ENCODE results near the gene SAMD4B.
A peak's percentile ranks its signal among the peaks of the same experiment; 100 is the strongest.
"Not testable (repeated sequence)": the region's sequence is repeated elsewhere in the genome, so short reads cannot be mapped to it uniquely, and the experiment has no call there.

Gene SAMD4B

DNA sequence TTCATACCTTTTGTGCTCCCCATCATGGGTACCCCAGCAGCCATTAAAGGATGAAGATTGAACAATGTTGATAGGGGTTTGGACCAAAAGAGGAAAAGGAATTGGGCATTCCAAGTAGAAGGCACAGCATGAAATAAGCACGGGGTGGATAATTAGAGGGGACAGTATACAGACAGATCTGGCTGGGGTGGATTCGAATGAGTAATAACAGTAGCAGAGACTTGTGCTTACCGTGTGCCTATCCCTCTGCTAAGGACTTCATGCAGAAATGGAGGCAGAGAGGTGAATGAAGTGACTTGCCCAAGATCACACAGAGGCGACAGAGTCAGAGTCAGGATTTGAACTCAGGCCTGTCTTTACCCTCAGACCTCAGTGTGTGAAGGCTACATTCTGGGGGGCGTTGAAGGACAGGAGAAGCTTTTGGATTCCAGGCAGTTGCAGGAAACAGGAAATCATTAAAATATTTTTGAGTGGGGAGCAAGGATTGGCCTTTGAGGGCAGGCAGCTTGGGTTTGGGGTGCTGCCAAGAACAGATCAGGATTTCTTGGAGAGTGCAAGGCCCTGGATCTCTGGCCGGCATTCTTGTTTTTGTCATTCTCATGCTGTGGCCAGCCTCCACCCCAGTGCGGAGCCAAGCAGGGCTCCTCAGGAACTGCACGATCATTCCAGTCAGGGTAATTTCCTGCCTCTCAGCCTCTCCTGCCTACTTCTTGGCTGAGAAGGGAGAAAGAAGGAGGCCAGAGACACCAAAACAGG lies 30.0 kb downstream of the SAMD4B start:
- DNase-seq: no peak

- DNase-seq: no peak
Observed at GRCh38 chr19:39372941-39373340, 30.7 kb downstream of the SAMD4B start.

GRCh38 chr19:39375929-39376328 lies 33.7 kb downstream of the SAMD4B start:
- no peak for DNase-seq

- no peak for DNase-seq
Observed at GRCh38 chr19:39377373-39378362, 35.4 kb downstream of the SAMD4B start.

GRCh38 chr19:39379366-39379765 lies 37.1 kb downstream of the SAMD4B start:
- not testable (repeated sequence) for DNase-seq

DNA sequence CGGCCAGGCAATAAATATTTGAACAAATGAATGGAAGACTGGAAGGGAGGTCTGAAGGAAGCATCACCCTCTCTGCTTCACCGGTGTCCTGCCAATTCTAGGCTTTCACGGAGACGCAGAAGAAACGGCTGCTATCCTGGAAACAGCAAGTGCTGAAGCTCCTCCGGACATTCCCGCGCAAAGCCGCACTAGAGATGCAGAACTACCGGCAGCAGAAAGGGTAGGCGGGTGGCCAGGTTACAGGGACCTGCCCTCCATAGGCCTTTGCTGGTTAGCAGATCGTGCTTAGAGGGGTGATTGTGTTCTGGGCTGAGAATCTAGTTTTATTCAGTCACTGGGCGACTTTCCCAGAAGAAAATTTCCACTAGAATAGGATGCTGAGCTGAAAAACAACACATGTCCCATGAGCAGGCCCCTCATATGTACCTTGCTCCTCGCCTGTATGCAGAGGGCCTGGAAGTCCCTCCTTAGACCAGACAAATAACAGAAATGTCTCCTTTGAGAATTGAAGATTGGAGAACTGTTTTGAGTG lies 37.7 kb downstream of the SAMD4B start:
- no peak for DNase-seq

- DNase-seq: no peak
Observed at GRCh38 chr19:39380521-39381502, 38.6 kb downstream of the SAMD4B start.

DNA sequence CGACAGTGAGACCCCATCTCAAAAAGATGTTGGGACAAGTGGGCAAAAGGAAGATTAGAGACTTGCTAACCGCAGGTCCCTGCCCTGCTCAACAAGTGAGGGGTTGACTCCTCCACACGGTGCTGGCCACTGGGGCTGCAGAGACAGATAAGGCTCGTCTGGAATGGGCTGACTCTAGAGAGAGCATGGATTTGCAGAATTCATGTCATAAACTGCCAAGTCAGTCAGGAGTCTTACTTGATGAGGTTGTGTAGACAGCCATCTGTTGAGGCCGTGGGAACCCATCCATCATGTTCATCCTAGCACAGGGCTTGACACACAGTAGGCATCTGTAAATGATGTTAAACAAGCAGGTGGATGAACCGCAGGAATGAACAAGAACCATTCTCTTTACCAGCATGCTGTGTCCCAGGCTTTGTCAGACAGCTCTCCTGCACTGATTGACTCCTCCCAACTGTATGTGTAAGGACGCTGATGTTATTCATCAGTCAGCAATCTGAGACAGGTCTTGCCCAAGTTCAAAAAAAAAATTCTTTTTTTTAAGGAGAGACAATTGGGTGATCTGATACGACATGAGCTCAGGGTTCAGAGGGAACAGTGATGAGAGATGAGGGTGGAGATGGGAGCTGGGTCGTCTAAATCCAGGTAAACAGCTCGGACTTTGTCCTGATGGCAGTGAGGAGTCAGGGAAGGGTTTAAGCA lies 39.8 kb downstream of the SAMD4B start:
- DNase-seq: no peak

DNA sequence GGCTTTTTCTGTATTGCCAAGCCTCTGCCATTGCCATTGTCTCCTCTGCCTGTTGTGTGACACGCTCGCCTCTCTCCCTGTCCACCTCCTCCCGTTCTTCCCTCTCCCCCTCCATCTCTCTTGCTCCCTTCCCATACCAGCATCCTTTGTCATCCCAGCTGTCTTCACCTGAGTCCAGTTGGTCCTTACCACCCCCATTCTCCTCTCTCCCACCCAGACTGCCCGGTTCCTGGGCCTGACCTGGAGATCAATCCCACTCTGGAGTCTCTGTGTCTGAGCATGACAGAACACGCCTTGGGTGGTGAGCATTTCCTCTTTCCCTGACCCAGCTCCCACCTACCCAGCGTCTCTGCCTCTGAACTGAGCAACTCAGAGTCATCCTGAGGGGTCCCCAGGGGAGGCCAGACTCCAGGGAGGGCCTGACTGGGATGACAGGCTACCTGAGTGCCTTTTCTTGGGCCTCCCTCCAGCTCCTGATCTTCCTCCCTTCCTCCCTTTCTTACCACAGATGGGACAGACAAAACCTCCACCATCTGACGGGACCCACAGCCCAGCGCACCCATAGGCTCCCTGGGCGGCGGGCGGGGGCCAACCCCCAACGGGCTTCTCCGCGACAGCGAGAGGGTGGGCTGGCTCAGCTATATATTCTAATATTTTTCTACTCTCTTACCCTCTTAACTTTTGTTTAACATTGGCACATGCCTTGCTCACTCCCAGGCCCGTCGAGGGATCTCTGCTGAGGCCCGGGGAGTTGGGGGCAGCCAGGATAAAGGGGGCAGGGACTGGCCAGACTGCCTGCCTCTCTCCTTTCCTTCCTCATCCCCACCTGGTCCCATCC lies 41.0 kb downstream of the SAMD4B start:
- DNase-seq: no peak

DNA sequence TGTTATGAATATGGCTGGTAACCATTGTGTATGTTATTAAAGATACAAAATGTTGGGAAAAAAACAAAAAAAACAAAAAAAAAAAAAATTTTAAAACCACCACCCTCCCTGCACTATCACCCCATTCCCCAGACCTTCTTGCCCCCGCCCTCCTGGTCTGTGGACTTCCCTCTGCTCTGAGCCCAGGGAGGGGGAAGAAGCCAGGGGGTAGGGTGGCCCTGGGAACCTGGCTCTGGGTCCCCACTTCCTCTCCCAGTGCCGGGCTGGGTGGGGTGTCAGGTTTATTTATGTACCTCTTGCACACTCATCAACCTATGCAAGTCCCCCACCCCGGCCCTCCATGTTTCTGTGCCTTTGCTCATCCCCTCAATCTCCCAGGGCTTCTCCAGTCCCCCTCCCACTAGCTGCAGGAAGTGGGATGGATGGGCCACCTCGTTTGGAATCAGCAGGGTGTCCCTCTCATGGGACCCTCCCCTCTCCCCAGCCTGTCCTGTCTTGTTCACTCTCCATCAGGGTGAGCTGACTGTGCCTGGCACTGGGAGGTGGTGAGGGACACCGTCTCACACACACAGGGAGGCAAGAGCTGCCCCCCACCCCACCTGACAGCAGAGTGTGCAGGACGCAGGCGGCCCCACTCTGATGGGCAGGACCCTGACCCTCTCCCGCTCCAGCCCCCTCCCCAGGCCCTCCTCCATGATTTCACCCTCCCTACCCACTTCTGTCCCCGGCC lies 42.8 kb downstream of the SAMD4B start:
- DNase-seq: no peak

DNA sequence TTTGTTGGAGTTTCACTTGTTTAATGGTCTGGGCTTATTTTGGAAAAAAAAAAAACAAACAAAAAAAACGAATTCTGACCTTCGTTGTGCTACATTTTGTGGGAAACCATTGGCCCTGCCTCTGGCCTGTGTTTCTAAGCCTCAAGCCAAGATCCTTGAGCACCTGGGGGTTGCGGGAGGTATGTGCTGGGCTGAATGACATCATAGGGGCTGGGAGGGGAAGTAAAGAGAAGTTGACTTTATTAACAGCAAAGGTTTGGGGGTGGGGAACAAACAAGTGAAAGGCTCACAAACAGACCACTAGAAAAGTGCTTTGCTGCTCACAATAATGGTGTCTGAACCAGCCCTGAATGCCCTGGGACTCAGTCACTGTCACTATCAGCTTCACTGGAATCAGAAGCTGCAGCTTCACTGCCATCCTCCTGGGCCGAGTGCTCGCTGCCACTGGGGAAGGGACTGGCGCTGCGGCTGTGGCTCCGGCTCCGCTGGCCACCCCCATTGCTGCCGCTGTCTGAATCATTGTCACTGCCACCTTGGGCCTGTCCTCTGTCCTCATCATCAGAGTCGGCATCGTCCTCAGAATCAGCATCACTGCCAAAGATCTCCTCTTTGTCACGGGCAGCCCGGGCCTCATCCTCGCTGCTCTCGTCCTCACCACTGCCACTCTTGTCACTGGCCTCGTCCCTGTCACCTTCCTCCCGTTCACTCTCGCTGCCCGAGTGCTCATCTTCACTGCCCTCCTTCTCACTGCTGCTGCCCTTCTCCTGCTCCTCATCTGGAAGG lies 43.6 kb downstream of the SAMD4B start:
- no peak for DNase-seq

DNA sequence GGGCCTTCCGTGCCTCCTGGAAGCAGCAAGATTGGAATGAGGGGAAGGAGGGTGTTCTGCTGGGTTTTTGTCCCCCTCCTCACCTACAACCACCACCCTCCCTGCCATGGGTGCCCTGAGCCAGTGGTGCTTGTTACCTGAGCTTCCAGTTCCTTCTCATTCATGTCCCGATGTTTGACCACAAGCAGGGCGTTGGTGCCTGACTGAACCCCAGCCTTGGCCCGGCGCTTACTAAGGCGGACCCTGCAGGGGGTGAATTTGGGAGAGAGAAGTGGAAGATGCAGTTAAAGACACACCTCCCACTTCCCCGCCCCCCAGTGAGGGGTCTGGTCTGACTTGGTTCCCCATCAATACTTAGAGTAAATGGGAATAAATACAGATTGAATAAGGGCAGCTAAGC lies 44.3 kb downstream of the SAMD4B start:
- DNase-seq: no peak

DNA sequence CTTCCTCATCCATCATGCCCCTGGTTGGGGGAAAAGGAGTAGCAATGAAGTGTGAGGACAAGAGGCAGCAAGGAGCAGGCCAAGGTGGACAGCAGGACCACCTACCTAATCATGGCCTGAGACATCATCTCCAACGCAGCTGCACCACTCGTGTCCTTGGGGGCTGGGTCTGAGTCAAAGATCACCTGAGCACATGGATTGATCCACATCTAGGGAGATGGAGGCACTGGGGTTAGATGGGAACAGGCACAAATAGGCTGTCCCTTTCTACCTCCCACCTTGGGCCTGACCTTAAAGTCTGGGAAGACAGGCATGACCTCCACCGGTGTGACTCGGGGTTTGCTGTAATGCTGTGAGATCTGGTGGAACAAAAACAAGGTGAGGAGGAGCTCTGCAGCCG lies 46.4 kb downstream of the SAMD4B start:
- no peak for DNase-seq

DNA sequence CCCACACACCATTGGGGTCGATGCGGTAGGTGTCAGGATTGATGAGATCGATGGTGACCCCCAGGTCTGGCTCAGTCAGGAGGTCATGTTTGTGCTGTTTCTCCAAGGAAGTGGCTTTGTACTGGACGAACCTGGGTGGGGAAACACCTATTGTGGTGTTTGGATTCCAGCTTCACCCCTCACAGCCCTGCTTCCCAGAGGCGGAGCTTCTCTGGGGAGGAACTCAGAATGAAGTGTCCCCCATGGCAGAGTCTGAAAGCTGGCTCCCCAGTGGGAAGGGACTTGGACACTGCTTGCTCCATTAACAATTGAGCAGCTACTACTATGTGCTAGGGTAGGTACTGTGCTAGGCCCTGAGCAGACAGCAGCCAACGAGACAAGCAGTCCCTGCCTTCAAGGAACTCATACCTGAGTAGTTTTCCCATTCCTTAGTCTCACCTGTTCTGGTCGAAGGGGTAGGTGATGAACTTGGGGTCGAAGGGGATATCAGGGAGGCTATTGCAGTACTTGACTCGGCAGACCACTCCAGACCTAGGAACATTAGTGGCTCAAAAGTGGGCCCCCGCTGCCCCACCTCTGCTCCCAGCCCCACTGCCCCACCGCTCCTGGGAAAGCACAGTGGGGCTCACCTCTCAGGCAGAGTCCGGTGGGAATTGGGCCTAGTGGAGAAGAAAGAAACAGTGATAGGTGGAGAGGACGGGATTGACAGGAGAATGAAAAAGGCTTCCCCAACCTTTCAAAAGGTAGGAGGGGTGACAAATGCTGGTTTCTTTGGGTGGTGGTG lies 47.6 kb downstream of the SAMD4B start:
- no peak for DNase-seq

DNA sequence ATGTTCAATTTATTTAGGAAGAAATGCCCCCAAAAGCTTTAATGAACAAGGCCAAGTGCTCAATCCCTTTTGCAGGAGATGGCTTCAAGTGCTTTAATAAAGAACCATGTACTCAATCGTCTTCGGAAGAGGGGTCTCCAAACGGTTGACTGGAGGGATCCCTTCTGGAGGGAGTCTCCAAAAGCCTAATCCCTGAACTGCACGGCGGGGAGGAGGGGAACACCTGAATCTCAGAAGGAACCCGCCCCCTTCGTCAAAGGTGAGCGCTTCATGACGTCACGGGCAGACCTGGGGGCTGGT lies 48.2 kb downstream of the SAMD4B start:
- no peak for DNase-seq

DNA sequence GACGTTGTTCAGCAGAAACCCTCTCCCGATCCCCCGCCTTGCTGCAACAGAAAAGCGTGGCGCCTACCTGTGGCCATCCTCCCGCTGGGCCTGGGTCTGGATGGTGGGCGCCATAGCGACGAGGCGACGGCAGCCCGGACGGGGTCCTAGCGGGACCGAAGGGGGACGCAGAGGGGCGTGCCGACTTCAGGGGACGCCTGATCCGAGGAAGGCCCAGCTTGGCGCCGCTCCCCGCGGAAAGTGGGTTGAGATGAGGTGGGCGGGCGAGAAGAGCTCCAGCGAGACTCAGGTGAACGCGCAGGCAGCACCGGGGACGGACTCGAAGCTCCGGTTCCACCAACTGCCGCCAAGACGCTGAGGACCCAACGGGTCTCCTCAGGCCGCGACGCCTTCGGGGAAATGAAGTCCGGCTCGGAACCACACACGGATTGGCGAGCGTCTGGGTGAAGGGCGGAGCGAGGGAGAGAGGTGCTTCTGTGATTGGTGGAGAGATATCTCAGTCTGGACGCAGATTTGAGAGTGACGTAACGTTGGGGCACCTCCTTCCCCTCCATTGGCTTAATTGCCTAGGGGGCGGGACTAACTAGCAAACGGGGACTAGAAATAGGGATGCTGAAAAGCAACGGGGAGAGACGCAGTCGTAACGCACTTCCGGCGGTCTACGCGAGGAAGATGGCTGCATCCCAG lies 48.7 kb downstream of the SAMD4B start, which contains the start of the genes MED29 and PAF1:
Gene MED29, plus strand, starts transcription at position 628 of the 687 bp plus-strand sequence. Its CDS starts 45 bp downstream, at position 673.
Gene PAF1, minus strand, starts transcription at position 356 of the 687 bp plus-strand sequence. Its CDS starts 242 bp downstream, at position 114.
- peak; percentile 96 for DNase-seq

Data from NK-92 treated with Interleukin-12 subunit alpha and Interleukin-12 subunit beta, amount 100 ng/mL, for 24 hours (cell line).